ENCODE data around the gene OR51B4. TPM values are rescaled to one million over a fixed set of nuclear protein-coding genes. Genes with fewer than 3 reads are reported as not detected.

The OR51B4 gene
- total RNA-seq, 1 experiment from 2014 or later: 43.7 TPM

- DNase-seq (ENCODE audit: low read depth, low spot score) (no peak), ATAC-seq (no peak)
- Histone ChIP-seq H3K9me2 (ENCODE audit: insufficient read depth) (no peaks in the 10 kb centered on the region), H3K4me3 (replicated peaks in 1 of 2; ENCODE audit: low read depth in 1 of 2, low read length in 2 of 2) (no peak overlapping the region), H3K4me1 (ENCODE audit: control insufficient read depth in 1 of 2, insufficient read depth in 2 of 2, low read length in 2 of 2) (no peaks in the 10 kb centered on the region), H3K27me3 (ENCODE audit: insufficient read depth, low read length) (no peaks in the 10 kb centered on the region), H3K9me3 (ENCODE audit: control insufficient read depth in 1 of 2, insufficient read depth in 1 of 2, low read depth in 1 of 2, low read length in 2 of 2) (no peaks in the 10 kb centered on the region), H3K9ac (ENCODE audit: low read length) (no peak overlapping the region), H3K4me2 (ENCODE audit: low read length) (no peak overlapping the region), H3K79me2 (ENCODE audit: insufficient read depth, low read length) (no peaks in the 10 kb centered on the region), H2AFZ (ENCODE audit: low read depth, low read length, poor library complexity, severe bottlenecking) (no peak overlapping the region), H3K36me3 (ENCODE audit: control insufficient read depth in 1 of 2, insufficient read depth in 2 of 2, low read length in 2 of 2) (peaks cover 7 to 26% of the 10 kb centered on the region in 2 experiments; a peak in 2 of 4 replicates), H3K27ac (ENCODE audit: low read depth, low read length) (no peak overlapping the region), H4K20me1 (ENCODE audit: insufficient read depth) (no peaks in the 10 kb centered on the region)
- intact Hi-C loops (cut with micrococcal nuclease): no loop called here
- BruUV-seq (replicated peaks): no TSS peak
- ChIA-PET CTCF (no interaction called here), POLR2A (no interaction called here), RAD21 (ENCODE audit: low non-redundant PET in 1 of 2, low total read pairs in 2 of 2, uncharacterized antibody in 2 of 2, unreplicated experiment in 2 of 2) (no interaction called here)
- TF ChIP-seq ZNF274 (IDR thresholded peaks at IDR 0.05; ENCODE audit: low read depth, low read length) (no peak), POLR2AphosphoS5 (IDR thresholded peaks at IDR 0.05; ENCODE audit: low read depth, low read length) (no peak), CEBPB (IDR thresholded peaks at IDR 0.05; ENCODE audit: low read depth) (no peak)
Observed at GRCh38 chr11:5304046-5304445, 2.3 kb upstream of the OR51B4 start.

DNA sequence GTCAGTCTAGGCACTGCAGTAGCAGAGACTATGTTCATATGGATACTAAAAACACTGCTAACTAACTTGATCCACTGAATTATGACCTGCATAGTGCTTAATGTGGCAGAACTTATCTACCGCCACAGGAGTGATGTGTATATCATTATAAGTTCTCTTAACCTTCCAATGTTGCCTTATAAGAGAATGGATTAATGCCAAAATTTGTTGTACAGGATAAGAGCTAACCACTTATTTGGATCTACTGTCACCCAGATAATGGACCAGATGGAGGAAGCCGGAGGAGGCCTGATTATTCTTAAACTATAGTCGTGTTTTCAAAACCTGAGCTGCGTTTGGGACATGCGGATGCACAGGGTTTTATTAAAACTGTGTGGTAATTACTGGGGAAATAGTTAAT lies 1.9 kb upstream of the OR51B4 start:
- H3K79me2 ChIP-seq (ENCODE audit: insufficient read depth, low read length): no peaks in the 10 kb centered on the region
- H3K27ac ChIP-seq (ENCODE audit: low read depth, low read length): no peak overlapping the region
- ChIA-PET RAD21 (ENCODE audit: low non-redundant PET in 1 of 2, low total read pairs in 2 of 2, uncharacterized antibody in 2 of 2, unreplicated experiment in 2 of 2) (no interaction called here), CTCF (no interaction called here), POLR2A (no interaction called here)
- H3K9me2 ChIP-seq (ENCODE audit: insufficient read depth): no peaks in the 10 kb centered on the region
- no peak overlapping the region for H3K4me2 ChIP-seq (ENCODE audit: low read length)
- no peak for ATAC-seq
- no peaks in the 10 kb centered on the region for H3K4me1 ChIP-seq (ENCODE audit: control insufficient read depth in 1 of 2, insufficient read depth in 2 of 2, low read length in 2 of 2)
- no peaks in the 10 kb centered on the region for H3K27me3 ChIP-seq (ENCODE audit: insufficient read depth, low read length)
- H2AFZ ChIP-seq (ENCODE audit: low read depth, low read length, poor library complexity, severe bottlenecking): no peak overlapping the region
- no peak overlapping the region for H3K9ac ChIP-seq (ENCODE audit: low read length)
- H4K20me1 ChIP-seq (ENCODE audit: insufficient read depth): no peaks in the 10 kb centered on the region
- intact Hi-C loops (cut with micrococcal nuclease): no loop called here
- H3K4me3 ChIP-seq (replicated peaks in 1 of 2; ENCODE audit: low read depth in 1 of 2, low read length in 2 of 2): no peak overlapping the region
- TF ChIP-seq CTCF (IDR thresholded peaks at IDR 0.05 in 2 of 3, conservative IDR thresholded peaks at IDR 0.05 in 1 of 3; ENCODE audit: borderline replicate concordance in 1 of 3, insufficient read depth in 1 of 3, low read depth in 2 of 3, low read length in 2 of 3) (no peak), SRF (IDR thresholded peaks at IDR 0.05; ENCODE audit: low read depth) (no peak), EZH2 (IDR thresholded peaks at IDR 0.05) (no peak), TCF7L2 (IDR thresholded peaks at IDR 0.05; ENCODE audit: borderline replicate concordance, extremely low read depth, insufficient read depth, insufficient read length) (no peak), EZH2phosphoT487 (IDR thresholded peaks at IDR 0.05; ENCODE audit: borderline replicate concordance) (no peak), SP1 (IDR thresholded peaks at IDR 0.05; ENCODE audit: low read depth) (no peak), JUND (IDR thresholded peaks at IDR 0.05) (no peak)
- TF ChIP-seq, protein P1, sequence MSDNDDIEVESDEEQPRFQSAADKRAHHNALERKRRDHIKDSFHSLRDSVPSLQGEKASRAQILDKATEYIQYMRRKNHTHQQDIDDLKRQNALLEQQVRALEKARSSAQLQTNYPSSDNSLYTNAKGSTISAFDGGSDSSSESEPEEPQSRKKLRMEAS (IDR thresholded peaks at IDR 0.05): no peak
- H3K36me3 ChIP-seq (ENCODE audit: control insufficient read depth in 1 of 2, insufficient read depth in 2 of 2, low read length in 2 of 2): peaks cover 7 to 25% of the 10 kb centered on the region in 2 experiments; a peak in 2 of 4 replicates
- no peak for DNase-seq (ENCODE audit: low read depth, low spot score)
- H3K9me3 ChIP-seq (ENCODE audit: control insufficient read depth in 1 of 2, insufficient read depth in 1 of 2, low read depth in 1 of 2, low read length in 2 of 2): no peaks in the 10 kb centered on the region
- BruUV-seq (replicated peaks): no TSS peak
